Naive thymus-derived CD8-positive, alpha-beta T cell (primary cell): Measurements from ENCODE around the gene IQCN. TPM values are rescaled to one million over a fixed set of nuclear protein-coding genes. Genes with fewer than 3 reads are reported as not detected.
A peak's percentile ranks its signal among the peaks of the same experiment; 100 is the strongest.

Experiments used
- ATAC-seq, 2 donors: fragments of 150-1000 bp; cut with Tn5 transposase in 1 of 2; sonication (Bioruptor Pico), chemical (Tn5 transposase) in 1 of 2; 1 replicate in 1 of 2; 2 replicates in 1 of 2; pipeline ENCODE4 v1.10.0; 2021; ENCODE audit warnings: mild to moderate bottlenecking in 2 of 2, moderate library complexity in 2 of 2
- POLR2A ChIA-PET: fragments of 350-600 bp; sonication (Branson Sonifier 250); formaldehyde crosslinking; loops from one replicate; lab custom pipeline; 2021; ENCODE audit warnings: antibody characterized with exemption; lab: Charles Lee
- DNase-seq, 10 donors: peaks; one replicate each; pipeline versions ENCODE4 v3.0.0 to v3.0.0-alpha.2; 2020 to 2022
- H3K27ac Mint-ChIP-seq, 10 donors: one replicate each; pipeline ENCODE4 v1.8.0; 2020 to 2022; ENCODE audit warnings: mild to moderate bottlenecking in 10 of 10, mixed read lengths in 10 of 10, moderate library complexity in 4 of 10, inconsistent platforms in 1 of 10
- H3K27me3 Mint-ChIP-seq, 5 donors: one replicate each; pipeline ENCODE4 v1.8.0; 2021 to 2022; ENCODE audit warnings: mixed read lengths in 5 of 5
- H3K36me3 Mint-ChIP-seq, 3 donors: one replicate each; pipeline ENCODE4 v1.8.0; 2020 to 2022; ENCODE audit warnings: mixed read lengths in 3 of 3, mild to moderate bottlenecking in 2 of 3, inconsistent platforms in 1 of 3
- H3K4me1 Mint-ChIP-seq, 4 donors: one replicate each; pipeline ENCODE4 v1.8.0; 2021 to 2022; ENCODE audit warnings: mixed read lengths in 4 of 4
- H3K4me3 Mint-ChIP-seq, 10 donors: one replicate each; pipeline ENCODE4 v1.8.0; 2020 to 2022; ENCODE audit warnings: mild to moderate bottlenecking in 10 of 10, mixed read lengths in 10 of 10, moderate library complexity in 6 of 10, inconsistent platforms in 1 of 10
- H3K9me3 Mint-ChIP-seq, 9 donors: one replicate each; pipeline ENCODE4 v1.8.0; 2020 to 2022; ENCODE audit warnings: mixed read lengths in 9 of 9, mild to moderate bottlenecking in 3 of 9, inconsistent platforms in 1 of 9, moderate library complexity in 1 of 9
- polyA plus RNA-seq, 3 donors: library from polyadenylated mRNA; unstranded; fragments of 300-500 nt; fragmentation: Illumina TruSeq; gene quantifications; one replicate each; pipeline ENCODE4 v1.2.3, GENCODE V29; 2021
- total RNA-seq, 8 experiments: library from RNA in 2 of 8; stranded (reverse) in 2 of 8; gene quantifications; one replicate each; pipeline ENCODE4 v1.2.3 and lab custom pipeline; 2021 to 2026

Gene IQCN
- total and polyA plus RNA-seq, 5 experiments from 2014 or later = 0.06 to 8.4 (median 3.8) TPM; not detected in 1

GRCh38 chr19:18312092-18312534 is 37.9 kb upstream of the IQCN start:
- no peak overlapping the region for H3K27ac Mint-ChIP-seq
- POLR2A ChIA-PET = interaction anchor here (4.8 to 34.7 kb wide), 3 partner anchors 9 to 29 kb away, joined by 35 to 2305 read pairs (median 106); partner anchors contain the start of genes IQCN, JUND and LSM4

GRCh38 chr19:18311502-18312091 is 37.3 kb upstream of the IQCN start:
- DNase-seq (no peak), ATAC-seq (no peak)
- no peaks in the 10 kb centered on the region for H3K9me3 Mint-ChIP-seq
- H3K27me3 Mint-ChIP-seq = no peaks in the 10 kb centered on the region
- peaks cover 0 to 33% (median 10%) of the 10 kb centered on the region in 3 donors for H3K36me3 Mint-ChIP-seq
- no peak overlapping the region for H3K4me3 Mint-ChIP-seq
- POLR2A ChIA-PET = interaction anchor here (4.8 to 34.7 kb wide), 2 partner anchors 10 to 28 kb away, joined by 35 to 2305 read pairs; partner anchors contain the start of genes IQCN, JUND and LSM4
- H3K4me1 Mint-ChIP-seq = peaks cover 12 to 48% (median 19%) of the 10 kb centered on the region in 4 donors
- peak overlapping the region in 1 of 10 donors; percentile 4 for H3K27ac Mint-ChIP-seq

More at GRCh38 chr19:18312092-18312534, 37.9 kb upstream of the IQCN start:
- ATAC-seq (no peak), DNase-seq (no peak)
- no peak overlapping the region for H3K4me3 Mint-ChIP-seq
- H3K9me3 Mint-ChIP-seq = no peaks in the 10 kb centered on the region
- peaks cover 7 to 45% (median 16%) of the 10 kb centered on the region in 4 donors for H3K4me1 Mint-ChIP-seq
- H3K36me3 Mint-ChIP-seq = peaks cover 0 to 30% (median 7%) of the 10 kb centered on the region in 3 donors
- H3K27me3 Mint-ChIP-seq = no peaks in the 10 kb centered on the region

- no peaks in the 10 kb centered on the region for H3K27me3 Mint-ChIP-seq
- H3K4me1 Mint-ChIP-seq = peaks cover 12 to 51% (median 23%) of the 10 kb centered on the region in 4 donors
- H3K36me3 Mint-ChIP-seq = peaks cover 0 to 33% (median 10%) of the 10 kb centered on the region in 3 donors
- ATAC-seq (no peak), DNase-seq (no peak)
- no peak overlapping the region for H3K4me3 Mint-ChIP-seq
- no peaks in the 10 kb centered on the region for H3K9me3 Mint-ChIP-seq
- POLR2A ChIA-PET = interaction anchor here (1.1 to 34.7 kb wide), 4 partner anchors 8 to 27 kb away, joined by 3 to 2305 read pairs (median 20); partner anchors contain the start of genes IQCN, JUND and LSM4
- H3K27ac Mint-ChIP-seq = peak overlapping the region in 4 of 10 donors; percentile 43 to 67 (median 60)
Observed at GRCh38 chr19:18310966-18311365, 36.7 kb upstream of the IQCN start.

- Mint-ChIP-seq H3K9me3 (no peaks in the 10 kb centered on the region), H3K27ac (peak overlapping the region in 8 of 10 donors; percentile 19 to 67 (median 38)), H3K4me1 (peaks cover 12 to 52% (median 26%) of the 10 kb centered on the region in 4 donors), H3K27me3 (no peaks in the 10 kb centered on the region), H3K4me3 (no peak overlapping the region), H3K36me3 (peaks cover 0 to 33% (median 10%) of the 10 kb centered on the region in 3 donors)
- ATAC-seq = no peak
- POLR2A ChIA-PET = interaction anchor here (0.6 to 34.7 kb wide), 6 partner anchors 8 to 106 kb away, joined by 3 to 2305 read pairs (median 4); partner anchors contain the start of genes IQCN, JUND and LSM4
- DNase-seq = no peak
Observed at GRCh38 chr19:18310118-18310909, 36.1 kb upstream of the IQCN start.

GRCh38 chr19:18309525-18310064 is 35.3 kb upstream of the IQCN start:
- POLR2A ChIA-PET = interaction anchor here (0.6 to 34.7 kb wide), 7 partner anchors 8 to 105 kb away, joined by 3 to 2305 read pairs (median 35); partner anchors contain the start of genes IQCN, JUND and LSM4

GRCh38 chr19:18308948-18309325 is 34.7 kb upstream of the IQCN start:
- no peak overlapping the region for H3K4me3 Mint-ChIP-seq
- H3K9me3 Mint-ChIP-seq = no peaks in the 10 kb centered on the region
- H3K4me1 Mint-ChIP-seq = peaks cover 20 to 57% (median 36%) of the 10 kb centered on the region in 4 donors
- peak overlapping the region in 5 of 10 donors; percentile 31 to 98 (median 62) for H3K27ac Mint-ChIP-seq
- DNase-seq (no peak), ATAC-seq (no peak)
- POLR2A ChIA-PET = interaction anchor here (1.1 to 34.7 kb wide), 4 partner anchors 9 to 104 kb away, joined by 3 to 2305 read pairs (median 70); partner anchors contain the start of genes IQCN, JUND and LSM4
- peaks cover 0 to 27% (median 10%) of the 10 kb centered on the region in 3 donors for H3K36me3 Mint-ChIP-seq
- no peaks in the 10 kb centered on the region for H3K27me3 Mint-ChIP-seq

More at GRCh38 chr19:18309525-18310064, 35.3 kb upstream of the IQCN start:
- DNase-seq (no peak), ATAC-seq (no peak)
- no peak overlapping the region for H3K4me3 Mint-ChIP-seq
- H3K27me3 Mint-ChIP-seq = no peaks in the 10 kb centered on the region
- H3K36me3 Mint-ChIP-seq = peaks cover 0 to 32% (median 10%) of the 10 kb centered on the region in 3 donors
- no peaks in the 10 kb centered on the region for H3K9me3 Mint-ChIP-seq
- H3K4me1 Mint-ChIP-seq = peaks cover 17 to 57% (median 32%) of the 10 kb centered on the region in 4 donors
- peak overlapping the region in 1 of 10 donors; percentile 46 for H3K27ac Mint-ChIP-seq

- no peak for ATAC-seq
- no peak for DNase-seq
- Mint-ChIP-seq H3K36me3 (peaks cover 0 to 23% (median 10%) of the 10 kb centered on the region in 3 donors), H3K27me3 (no peaks in the 10 kb centered on the region), H3K27ac (peak overlapping the region in 5 of 10 donors; percentile 98 to 100 (median 98)), H3K9me3 (no peaks in the 10 kb centered on the region), H3K4me3 (no peak overlapping the region), H3K4me1 (peaks cover 27 to 60% (median 43%) of the 10 kb centered on the region in 4 donors)
- POLR2A ChIA-PET = interaction anchor here (1.6 to 34.7 kb wide), 4 partner anchors 10 to 25 kb away, joined by 9 to 2305 read pairs (median 70); partner anchors contain the start of genes IQCN, JUND and LSM4
Observed at GRCh38 chr19:18308051-18308947, 34.0 kb upstream of the IQCN start.

- ATAC-seq (peak; percentile 24 to 28), DNase-seq (peak in 8 of 10 donors; percentile 41 to 85 (median 52))
- Mint-ChIP-seq H3K36me3 (peaks cover 0 to 16% (median 6%) of the 10 kb centered on the region in 3 donors), H3K4me1 (peaks cover 23 to 55% (median 44%) of the 10 kb centered on the region in 4 donors), H3K27ac (peak overlapping the region; percentile 95 to 100 (median 98)), H3K9me3 (no peaks in the 10 kb centered on the region), H3K27me3 (no peaks in the 10 kb centered on the region), H3K4me3 (peak overlapping the region; percentile 73 to 96 (median 90))
- POLR2A ChIA-PET = interaction anchor here (1.3 to 34.7 kb wide), 6 partner anchors 11 to 216 kb away, joined by 3 to 2305 read pairs (median 34); partner anchors contain the start of genes IQCN, JUND and LSM4
Observed at GRCh38 chr19:18307271-18307681, 33.0 kb upstream of the IQCN start.

- Mint-ChIP-seq H3K27ac (peak overlapping the region; percentile 95 to 100 (median 98)), H3K9me3 (no peaks in the 10 kb centered on the region), H3K4me3 (peak overlapping the region; percentile 73 to 96 (median 90)), H3K27me3 (no peaks in the 10 kb centered on the region), H3K4me1 (peaks cover 23 to 57% (median 46%) of the 10 kb centered on the region in 4 donors), H3K36me3 (peaks cover 0 to 16% (median 6%) of the 10 kb centered on the region in 3 donors)
- ATAC-seq = peak; percentile 5 to 39
- DNase-seq = peak in 4 of 10 donors; percentile 33 to 50 (median 42)
- POLR2A ChIA-PET = interaction anchor here (0.6 to 34.7 kb wide), 8 partner anchors 11 to 216 kb away, joined by 3 to 2305 read pairs (median 6); partner anchors contain the start of genes IQCN, JUND and LSM4
Observed at GRCh38 chr19:18306888-18307260, 32.6 kb upstream of the IQCN start.

GRCh38 chr19:18306209-18306887 is 32.1 kb upstream of the IQCN start:
- Mint-ChIP-seq H3K4me1 (peaks cover 23 to 59% (median 49%) of the 10 kb centered on the region in 4 donors), H3K27ac (peak overlapping the region; percentile 97 to 100 (median 98)), H3K9me3 (no peaks in the 10 kb centered on the region), H3K36me3 (peaks cover 0 to 16% (median 6%) of the 10 kb centered on the region in 3 donors), H3K27me3 (no peaks in the 10 kb centered on the region), H3K4me3 (peak overlapping the region; percentile 84 to 96 (median 93))
- POLR2A ChIA-PET = interaction anchor here (0.6 to 34.7 kb wide), 11 partner anchors 9 to 215 kb away, joined by 3 to 2305 read pairs (median 17); partner anchors contain the start of genes IQCN, JUND and LSM4
- ATAC-seq (no peak), DNase-seq (peak in 1 of 10 donors; percentile 20)
